Retinal pigment epithelial cell (primary cell): Measurements from ENCODE around the gene ELAVL2.

Experiments used
- DNase-seq: peaks from one replicate; pipeline ENCODE4 v3.0.0-alpha.2; 2010; ENCODE audit warnings: low read depth
- H3K4me3 ChIP-seq: 2 replicates; pipeline ENCODE4 v1.5.1; 2011; ENCODE audit warnings: mild to moderate bottlenecking, low read length, control low read depth, moderate library complexity
- CTCF ChIP-seq: conservative IDR thresholded peaks from 2 replicates; pipeline ENCODE4 v1.5.1; 2011; ENCODE audit warnings: low read depth, low read length, control low read depth, inconsistent platforms

ELAVL2 gene

GRCh38 chr9:23825700-23826099 is 340 bp downstream of the ELAVL2 start:
- DNase-seq = no peak
- no peak for TF ChIP-seq CTCF
- peak overlapping the region; percentile 66 for H3K4me3 ChIP-seq

GRCh38 chr9:23824830-23825591 is 1.0 kb downstream of the ELAVL2 start:
- TF ChIP-seq CTCF = no peak
- peak overlapping the region; percentile 66 for H3K4me3 ChIP-seq
- no peak for DNase-seq

GRCh38 chr9:23823986-23824829 is 1.8 kb downstream of the ELAVL2 start:
- TF ChIP-seq CTCF = no peak
- no peak for DNase-seq
- H3K4me3 ChIP-seq = peak overlapping the region; percentile 66

GRCh38 chr9:23823269-23823668 is 2.8 kb downstream of the ELAVL2 start:
- TF ChIP-seq CTCF = no peak
- H3K4me3 ChIP-seq = no peak overlapping the region
- DNase-seq = no peak

GRCh38 chr9:23822261-23823169 is 3.5 kb downstream of the ELAVL2 start:
- peak overlapping the region; percentile 47 for H3K4me3 ChIP-seq
- no peak for DNase-seq
- TF ChIP-seq CTCF = no peak

GRCh38 chr9:23821375-23822181 is 4.5 kb downstream of the ELAVL2 start:
- TF ChIP-seq CTCF = no peak
- peak overlapping the region; percentile 47 for H3K4me3 ChIP-seq
- no peak for DNase-seq
